NCI-H2107 (cell line): ENCODE results near the gene DNALI1.

Experiments
- DNase-seq: peaks from one replicate; lab custom pipeline; 2025; lab: John Stamatoyannopoulos, UW

DNALI1 gene

DNA sequence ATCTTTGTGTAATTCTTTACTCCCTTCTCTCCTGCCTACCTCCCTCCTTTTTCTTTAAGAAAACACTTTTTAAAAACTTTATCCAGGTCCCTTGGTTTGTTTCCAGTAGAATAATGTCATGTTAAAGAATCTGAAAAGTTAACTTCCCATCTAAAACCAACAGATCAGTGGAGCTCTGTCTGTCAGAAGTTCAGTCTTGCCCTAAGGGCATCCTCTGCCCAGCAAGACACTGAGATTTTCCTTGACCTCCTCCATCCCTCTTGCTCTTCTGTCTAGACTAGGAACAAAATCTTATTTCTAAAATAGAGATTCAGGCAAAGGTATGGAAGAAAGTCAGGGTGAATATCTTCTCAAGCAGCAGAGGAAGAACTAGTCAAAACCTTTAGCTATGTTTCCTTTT lies 44.7 kb downstream of the DNALI1 start:
- DNase-seq, result no peak

DNA sequence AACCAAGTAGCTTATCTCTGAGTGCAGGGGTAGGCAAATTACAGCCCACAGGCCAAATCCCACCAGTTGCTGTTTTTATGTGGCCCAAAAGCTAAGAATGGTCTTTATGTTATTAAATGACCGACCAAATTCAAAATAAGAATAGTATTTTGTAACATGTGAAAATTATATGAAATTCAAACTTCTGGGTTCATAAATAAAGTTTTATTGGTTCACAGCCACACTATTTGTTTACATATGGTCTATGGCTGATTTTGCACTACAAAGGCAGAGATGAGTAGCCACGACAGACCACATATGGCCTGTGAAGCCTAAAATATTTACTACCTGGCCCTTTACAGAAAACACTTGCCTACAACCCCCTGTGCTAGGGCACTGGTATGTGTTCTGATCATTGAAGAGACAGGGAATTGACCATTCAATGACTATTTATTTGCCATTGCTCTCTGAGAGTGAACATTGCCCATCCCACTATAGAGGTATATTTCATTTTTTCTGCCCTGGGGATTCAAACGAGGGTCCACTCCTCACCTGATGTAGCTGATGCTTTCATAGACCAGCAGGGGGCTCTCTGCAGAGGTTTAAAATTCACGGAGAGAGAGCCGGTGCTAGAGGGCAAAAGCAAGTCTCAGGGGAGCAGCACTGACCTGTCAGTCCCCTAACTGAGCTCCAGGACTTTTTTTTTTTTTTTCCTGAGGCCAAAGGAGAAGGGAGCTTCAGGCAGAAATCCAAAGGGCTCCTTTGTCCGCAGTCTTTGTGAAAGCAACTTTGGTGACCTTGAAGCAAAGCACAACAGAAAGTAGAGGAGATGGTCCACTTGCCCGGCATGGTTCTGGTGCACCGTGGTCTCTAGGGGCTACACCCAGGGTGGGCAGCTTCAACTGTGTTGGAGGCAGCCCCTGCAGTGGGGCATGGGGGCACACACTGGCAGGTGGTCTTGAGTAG lies 46.3 kb downstream of the DNALI1 start:
- DNase-seq, result no peak

DNA sequence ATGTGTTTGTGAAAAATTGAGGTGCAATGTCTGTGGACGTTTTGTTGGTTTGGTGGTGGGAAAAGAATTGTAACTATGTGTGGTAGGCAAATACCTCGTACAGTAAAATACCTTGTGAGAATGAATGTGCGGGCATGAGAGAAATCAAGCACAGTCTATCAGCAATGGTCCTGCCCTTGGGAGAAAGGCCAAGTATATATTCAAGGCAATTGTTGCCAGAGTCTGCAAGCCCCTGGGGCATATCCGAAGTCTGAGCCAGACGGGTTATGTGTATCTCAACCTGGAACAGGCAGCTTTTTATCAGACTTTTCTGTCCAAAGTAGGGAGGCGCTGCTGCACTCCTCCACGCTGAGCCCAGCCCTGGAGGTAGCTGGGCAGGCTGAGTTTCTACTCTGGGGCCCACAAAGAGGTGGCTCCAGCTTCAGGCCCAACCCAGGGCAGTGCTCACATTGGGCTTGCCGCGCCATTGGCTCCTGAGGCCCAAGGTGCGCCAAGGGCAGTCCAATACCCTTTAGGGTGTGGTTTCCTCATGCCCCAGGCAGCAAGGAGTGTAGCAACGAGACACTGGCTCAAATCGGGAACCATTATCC lies 48.4 kb downstream of the DNALI1 start:
- DNase-seq, result no peak

DNA sequence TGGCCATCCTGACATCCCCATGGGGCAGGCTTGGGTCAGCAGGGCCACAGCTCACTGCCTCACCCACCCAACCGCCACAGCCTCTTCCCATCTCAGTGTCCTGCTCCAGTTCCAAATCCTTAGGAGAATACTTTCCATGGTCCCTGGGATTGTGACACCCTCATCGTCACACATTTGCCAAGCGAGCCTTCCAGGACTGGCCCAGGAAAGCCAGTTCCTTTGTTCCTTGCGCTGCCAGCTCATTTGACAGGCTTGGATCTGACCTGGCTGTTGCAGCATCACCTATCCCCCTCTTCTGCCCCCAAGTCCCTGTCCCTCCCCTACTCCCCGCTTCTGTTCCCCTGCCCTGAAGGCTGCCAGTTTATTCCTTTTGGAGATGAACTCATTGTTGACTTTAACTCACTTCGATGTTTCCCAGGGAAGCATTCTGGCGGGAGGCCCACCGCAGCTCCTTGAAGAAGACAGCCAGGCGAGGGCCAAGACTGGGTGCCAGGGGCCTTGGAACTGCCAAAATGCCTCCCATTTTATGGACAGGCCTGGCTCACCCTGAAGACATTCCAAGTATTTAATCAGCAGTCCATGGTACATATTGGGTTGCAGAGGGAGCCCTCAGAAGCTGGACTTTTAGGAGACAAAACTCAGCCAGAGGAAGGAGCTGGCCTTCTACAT lies 49.2 kb downstream of the DNALI1 start:
- DNase-seq, result no peak

DNA sequence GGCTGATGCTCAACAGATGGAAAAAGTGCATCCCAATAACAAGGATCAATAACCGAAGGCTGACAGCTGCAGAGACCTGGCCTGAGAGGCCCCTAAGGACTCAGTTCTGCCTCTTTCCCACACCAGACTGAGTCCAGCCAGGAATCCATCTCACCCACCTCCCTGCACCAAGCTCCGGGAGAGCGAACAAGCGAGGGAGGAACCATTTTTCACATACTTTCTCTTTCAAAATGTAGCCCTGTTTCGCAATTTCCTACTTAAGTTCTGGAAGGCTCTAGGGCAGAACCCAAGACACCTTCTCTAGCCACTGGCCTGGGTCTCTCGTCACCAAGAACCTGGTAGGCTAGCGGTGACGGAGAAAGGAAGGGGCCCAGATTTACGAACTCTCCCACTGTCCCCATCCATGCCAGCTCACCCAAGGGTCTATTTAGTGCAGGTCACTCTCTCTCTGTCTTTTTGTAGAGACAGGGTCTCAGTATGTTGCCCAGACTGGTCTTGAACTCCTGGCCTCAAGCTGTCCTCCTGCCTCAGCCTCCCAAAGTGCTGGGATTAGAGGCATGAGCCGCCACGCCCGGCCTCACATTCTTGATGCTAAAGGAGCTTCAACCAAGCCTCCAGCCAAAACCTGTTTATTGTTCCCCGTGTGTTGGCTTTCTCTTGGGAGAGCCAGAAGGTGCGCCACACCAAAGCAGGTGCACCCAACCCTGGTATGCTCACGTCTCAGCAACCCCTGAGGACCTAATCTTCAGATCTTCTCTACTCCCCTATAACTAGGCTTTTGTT lies 49.9 kb downstream of the DNALI1 start:
- no peak for DNase-seq

DNA sequence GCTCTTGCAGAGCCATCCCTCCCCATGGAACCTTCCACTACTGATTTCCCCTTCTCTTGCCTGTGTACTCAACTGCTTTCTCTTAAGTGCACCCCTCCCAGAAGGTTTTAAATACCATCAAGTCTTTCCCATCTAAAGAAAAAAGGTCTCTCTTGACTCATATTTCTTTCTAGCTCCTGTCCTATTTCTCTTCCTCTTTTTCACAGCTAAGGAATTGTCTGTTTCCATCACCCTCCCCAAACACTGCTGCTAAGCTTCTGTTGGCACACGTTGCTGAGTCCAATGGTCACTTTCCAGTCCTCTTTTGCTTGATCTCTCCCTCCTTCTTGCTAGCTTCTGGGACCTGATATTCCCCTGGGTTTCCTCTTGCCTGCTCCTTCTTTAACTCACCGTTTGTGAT lies 52.3 kb downstream of the DNALI1 start:
- DNase-seq, result no peak

DNA sequence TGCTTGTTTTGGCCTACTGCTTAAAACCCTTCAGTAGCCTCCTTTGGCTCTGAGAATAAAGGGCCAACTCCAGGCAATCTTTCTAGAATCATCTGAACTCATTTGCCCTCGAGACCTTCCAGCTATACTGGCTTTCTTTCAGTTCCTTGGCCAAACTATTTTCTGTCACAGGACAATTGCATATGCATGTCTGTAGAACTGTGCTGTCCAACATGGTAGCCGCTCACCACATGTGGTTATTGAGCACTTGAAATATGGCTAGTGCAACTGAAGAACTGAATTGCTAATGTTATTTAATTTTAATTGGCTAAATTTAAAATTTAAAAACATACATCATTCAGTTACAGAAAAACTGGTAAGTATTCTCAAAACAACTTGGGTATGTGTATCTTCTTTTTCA lies 53.3 kb downstream of the DNALI1 start:
- DNase-seq, result no peak

DNA sequence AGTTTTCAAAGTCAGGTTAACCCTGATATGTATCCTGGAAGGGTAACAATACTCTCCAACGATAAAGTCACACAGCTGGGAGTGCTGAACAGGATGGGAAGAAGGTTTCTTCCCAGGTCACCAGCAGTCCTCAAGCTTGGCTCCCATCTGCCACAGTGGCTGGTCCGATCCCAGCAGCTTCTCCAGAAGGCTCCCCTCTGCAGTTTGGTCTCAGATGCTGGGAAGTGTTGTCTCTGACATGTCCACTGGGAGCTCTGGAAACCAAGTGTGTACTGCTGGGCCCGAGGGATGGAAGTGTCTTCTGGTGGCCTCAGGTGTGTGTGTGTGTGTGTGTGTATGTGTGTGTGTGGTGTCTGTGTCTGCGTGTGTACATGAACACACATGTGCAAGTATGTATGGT lies 55.4 kb downstream of the DNALI1 start:
- no peak for DNase-seq

DNA sequence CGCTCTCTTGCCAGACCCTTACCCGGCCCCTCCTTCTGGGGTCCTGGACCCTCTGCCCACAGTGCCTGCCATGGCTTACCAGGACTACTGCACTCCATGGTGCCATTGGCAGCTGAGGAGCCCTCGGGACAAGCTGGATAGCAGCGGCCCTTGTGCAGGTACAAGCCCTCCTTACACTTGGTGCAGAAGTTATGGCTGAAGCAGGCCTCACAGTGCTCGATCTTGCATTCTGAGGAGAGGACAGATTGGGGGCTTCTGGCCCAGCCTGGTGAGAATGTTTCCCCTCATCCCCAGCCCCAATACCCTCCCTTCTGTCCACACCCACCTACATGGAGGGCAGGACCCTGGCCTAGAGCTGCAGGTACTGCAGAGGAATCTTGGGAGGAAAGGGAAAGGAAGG lies 57.4 kb downstream of the DNALI1 start:
- no peak for DNase-seq

DNA sequence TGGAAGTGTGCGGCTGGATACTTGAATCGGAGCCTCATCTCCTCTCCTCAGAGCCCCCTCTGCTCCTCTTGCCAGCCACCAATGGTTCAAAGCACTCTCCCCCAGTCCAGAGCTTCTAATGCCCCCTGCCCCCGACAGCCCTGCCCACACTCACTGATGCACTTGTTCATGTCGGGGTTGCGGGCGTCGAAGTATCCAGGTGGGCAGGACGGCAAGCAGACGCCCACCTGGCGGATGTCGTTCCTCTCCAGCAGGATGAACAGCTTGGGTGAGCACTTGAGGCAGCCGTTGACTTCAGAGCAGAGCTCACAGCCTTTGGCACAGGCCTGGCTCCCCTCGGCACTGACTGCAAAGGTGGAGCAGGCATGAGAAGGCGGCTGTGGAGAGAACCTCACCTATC lies 59.6 kb downstream of the DNALI1 start:
- DNase-seq, result no peak
